PFSK-1 (cell line): ENCODE results near the gene MRPL33.

Source experiments
- POLR2AphosphoS5 ChIP-seq: IDR thresholded peaks from 2 replicates; pipeline ENCODE4 v1.6.1; 2012; ENCODE audit warnings: low read depth, mild to moderate bottlenecking, control low read depth, low read length, moderate library complexity
- REST ChIP-seq, 2 experiments: IDR thresholded peaks; 2 replicates each; pipeline versions ENCODE4 v1.6.1 to v1.8.0; 2011 to 2012; ENCODE audit warnings: low read depth in 2 of 2, low read length in 2 of 2, control low read depth in 1 of 2, inconsistent platforms in 1 of 2, mild to moderate bottlenecking in 1 of 2, moderate library complexity in 1 of 2; ENCODE audit not compliant: insufficient read depth in 1 of 2
- SIN3A ChIP-seq: IDR thresholded peaks from 2 replicates; pipeline ENCODE4 v1.6.1; 2012; ENCODE audit warnings: mild to moderate bottlenecking, low read length, moderate library complexity, borderline replicate concordance; ENCODE audit not compliant: insufficient read depth
- TAF1 ChIP-seq: IDR thresholded peaks from 2 replicates; pipeline ENCODE4 v1.6.1; 2012; ENCODE audit warnings: low read length, control low read depth, borderline replicate concordance; ENCODE audit not compliant: insufficient read depth

DNA sequence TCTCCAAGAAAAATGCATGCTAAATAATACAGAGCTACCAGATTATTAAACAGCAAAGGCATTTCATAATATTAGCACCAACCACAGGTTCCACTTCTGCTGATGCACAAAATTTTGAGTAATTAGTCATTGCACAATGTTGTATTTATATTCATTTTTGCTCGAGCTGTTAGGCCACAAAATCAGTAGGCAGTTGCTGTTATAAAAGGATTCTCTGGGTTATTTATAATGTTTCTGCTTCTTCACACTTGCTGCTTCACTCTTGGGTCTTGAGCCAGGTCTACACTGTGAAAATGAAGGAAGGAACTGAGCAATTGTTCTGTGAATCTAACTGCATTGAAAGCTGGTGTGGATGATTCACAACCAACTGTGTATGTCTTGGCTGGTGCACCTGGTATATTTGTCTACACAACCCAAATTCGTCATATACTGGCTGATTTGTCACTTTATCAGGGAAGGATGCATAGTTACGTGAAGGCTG lies 38.3 kb downstream of the MRPL33 start:
- TF ChIP-seq POLR2AphosphoS5 = no peak
- no peak for TF ChIP-seq REST (IDR thresholded peaks at IDR 0.05; ENCODE audit: insufficient read depth in 1 of 2, low read depth in 2 of 2, low read length in 2 of 2)
- no peak for TF ChIP-seq TAF1
- no peak for TF ChIP-seq SIN3A
